Measurements from ENCODE around the gene UCK1.

DNA sequence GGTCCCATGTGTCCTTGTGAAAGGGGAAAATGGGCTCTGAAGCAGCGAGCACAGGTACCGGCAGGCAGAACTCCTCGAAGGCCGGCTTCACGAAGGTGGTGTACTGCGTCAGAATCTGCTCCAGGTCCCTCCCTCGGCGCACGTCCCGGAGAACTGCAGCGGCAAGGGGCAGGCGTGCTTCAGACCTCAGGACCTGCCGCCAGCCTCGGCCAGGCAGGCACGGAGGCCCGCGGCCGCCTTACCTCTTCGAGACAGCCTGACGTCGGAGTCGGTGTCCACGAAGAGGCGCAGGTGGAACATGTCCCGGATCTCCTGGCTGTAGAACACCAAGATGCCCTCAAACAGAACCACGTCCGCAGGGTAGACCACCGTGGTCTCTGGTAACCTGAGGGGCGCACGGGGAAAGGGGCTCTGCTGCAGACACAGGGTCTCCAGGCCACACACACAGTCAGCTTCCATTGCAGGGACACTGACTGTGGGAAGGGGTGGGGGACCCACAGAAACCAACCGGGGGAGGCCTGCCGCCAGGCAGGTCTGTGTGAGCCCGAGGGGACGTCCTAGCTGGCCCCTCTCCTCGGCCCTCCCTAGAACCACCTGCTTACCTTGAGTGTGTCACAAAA lies 2.1 kb downstream of the UCK1 start:
- TF ChIP-seq, protein P1, sequence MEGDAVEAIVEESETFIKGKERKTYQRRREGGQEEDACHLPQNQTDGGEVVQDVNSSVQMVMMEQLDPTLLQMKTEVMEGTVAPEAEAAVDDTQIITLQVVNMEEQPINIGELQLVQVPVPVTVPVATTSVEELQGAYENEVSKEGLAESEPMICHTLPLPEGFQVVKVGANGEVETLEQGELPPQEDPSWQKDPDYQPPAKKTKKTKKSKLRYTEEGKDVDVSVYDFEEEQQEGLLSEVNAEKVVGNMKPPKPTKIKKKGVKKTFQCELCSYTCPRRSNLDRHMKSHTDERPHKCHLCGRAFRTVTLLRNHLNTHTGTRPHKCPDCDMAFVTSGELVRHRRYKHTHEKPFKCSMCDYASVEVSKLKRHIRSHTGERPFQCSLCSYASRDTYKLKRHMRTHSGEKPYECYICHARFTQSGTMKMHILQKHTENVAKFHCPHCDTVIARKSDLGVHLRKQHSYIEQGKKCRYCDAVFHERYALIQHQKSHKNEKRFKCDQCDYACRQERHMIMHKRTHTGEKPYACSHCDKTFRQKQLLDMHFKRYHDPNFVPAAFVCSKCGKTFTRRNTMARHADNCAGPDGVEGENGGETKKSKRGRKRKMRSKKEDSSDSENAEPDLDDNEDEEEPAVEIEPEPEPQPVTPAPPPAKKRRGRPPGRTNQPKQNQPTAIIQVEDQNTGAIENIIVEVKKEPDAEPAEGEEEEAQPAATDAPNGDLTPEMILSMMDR (IDR thresholded peaks at IDR 0.05; ENCODE audit: insufficient read depth, low read length) = no peak
- TF ChIP-seq POLR2AphosphoS5 (IDR thresholded peaks at IDR 0.05; ENCODE audit: low read depth) = no peak
- TF ChIP-seq, protein P2, sequence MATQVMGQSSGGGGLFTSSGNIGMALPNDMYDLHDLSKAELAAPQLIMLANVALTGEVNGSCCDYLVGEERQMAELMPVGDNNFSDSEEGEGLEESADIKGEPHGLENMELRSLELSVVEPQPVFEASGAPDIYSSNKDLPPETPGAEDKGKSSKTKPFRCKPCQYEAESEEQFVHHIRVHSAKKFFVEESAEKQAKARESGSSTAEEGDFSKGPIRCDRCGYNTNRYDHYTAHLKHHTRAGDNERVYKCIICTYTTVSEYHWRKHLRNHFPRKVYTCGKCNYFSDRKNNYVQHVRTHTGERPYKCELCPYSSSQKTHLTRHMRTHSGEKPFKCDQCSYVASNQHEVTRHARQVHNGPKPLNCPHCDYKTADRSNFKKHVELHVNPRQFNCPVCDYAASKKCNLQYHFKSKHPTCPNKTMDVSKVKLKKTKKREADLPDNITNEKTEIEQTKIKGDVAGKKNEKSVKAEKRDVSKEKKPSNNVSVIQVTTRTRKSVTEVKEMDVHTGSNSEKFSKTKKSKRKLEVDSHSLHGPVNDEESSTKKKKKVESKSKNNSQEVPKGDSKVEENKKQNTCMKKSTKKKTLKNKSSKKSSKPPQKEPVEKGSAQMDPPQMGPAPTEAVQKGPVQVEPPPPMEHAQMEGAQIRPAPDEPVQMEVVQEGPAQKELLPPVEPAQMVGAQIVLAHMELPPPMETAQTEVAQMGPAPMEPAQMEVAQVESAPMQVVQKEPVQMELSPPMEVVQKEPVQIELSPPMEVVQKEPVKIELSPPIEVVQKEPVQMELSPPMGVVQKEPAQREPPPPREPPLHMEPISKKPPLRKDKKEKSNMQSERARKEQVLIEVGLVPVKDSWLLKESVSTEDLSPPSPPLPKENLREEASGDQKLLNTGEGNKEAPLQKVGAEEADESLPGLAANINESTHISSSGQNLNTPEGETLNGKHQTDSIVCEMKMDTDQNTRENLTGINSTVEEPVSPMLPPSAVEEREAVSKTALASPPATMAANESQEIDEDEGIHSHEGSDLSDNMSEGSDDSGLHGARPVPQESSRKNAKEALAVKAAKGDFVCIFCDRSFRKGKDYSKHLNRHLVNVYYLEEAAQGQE (IDR thresholded peaks at IDR 0.05; ENCODE audit: insufficient replicate concordance, low read depth) = no peak
- TF ChIP-seq SPI1 (IDR thresholded peaks at IDR 0.05; ENCODE audit: borderline replicate concordance, low read depth) = no peak
- no peak for TF ChIP-seq GABPA (IDR thresholded peaks at IDR 0.05; ENCODE audit: low read depth)
